Osteoblast (primary cell): ENCODE data around the gene CFAP100. TPM values are rescaled to one million over a fixed set of nuclear protein-coding genes. Genes with fewer than 3 reads are reported as not detected.
A peak's percentile ranks its signal among the peaks of the same experiment; 100 is the strongest.

ENCODE experiments used
- DNase-seq: peaks from one replicate; pipeline ENCODE4 v3.0.0; 2011; ENCODE audit warnings: low spot score, mixed read lengths; ENCODE audit not compliant: insufficient read length; ENCODE audit errors: missing footprints
- H2AFZ ChIP-seq: 2 replicates; pipeline ENCODE4 v1.6.0; 2011; ENCODE audit warnings: mild to moderate bottlenecking, low read length
- H3K27ac ChIP-seq: 2 replicates; pipeline ENCODE4 v1.5.1; 2011; ENCODE audit warnings: mild to moderate bottlenecking, low read depth, low read length, moderate library complexity
- H3K27me3 ChIP-seq: 2 replicates; pipeline ENCODE4 v1.6.0; 2012; ENCODE audit warnings: mild to moderate bottlenecking, control low read depth, inconsistent platforms, low read length, moderate library complexity; ENCODE audit not compliant: insufficient read depth
- H3K36me3 ChIP-seq: 2 replicates; pipeline ENCODE4 v1.5.1; 2011; ENCODE audit warnings: mild to moderate bottlenecking, low read length, control low read depth, moderate library complexity; ENCODE audit not compliant: insufficient read depth
- H3K4me1 ChIP-seq: 2 replicates; pipeline ENCODE4 v1.5.1; 2011; ENCODE audit warnings: mild to moderate bottlenecking, low read length, control low read depth, moderate library complexity; ENCODE audit not compliant: insufficient read depth
- H3K4me2 ChIP-seq: 2 replicates; pipeline ENCODE4 v1.6.0; 2011; ENCODE audit warnings: mild to moderate bottlenecking, low read length; ENCODE audit not compliant: insufficient read depth
- H3K4me3 ChIP-seq: fragments of 200-600 bp; sonication (generic); 3 replicates; pipeline ENCODE4 v1.5.1; 2012; ENCODE audit warnings: mild to moderate bottlenecking, low read length, inconsistent platforms; ENCODE audit not compliant: insufficient read depth
- H3K79me2 ChIP-seq: 2 replicates; pipeline ENCODE4 v1.6.0; 2012; ENCODE audit warnings: mild to moderate bottlenecking, low read length, control low read depth, inconsistent platforms; ENCODE audit not compliant: insufficient read depth
- H3K9me3 ChIP-seq: 2 replicates; pipeline ENCODE4 v1.5.1; 2011; ENCODE audit warnings: low read depth, low read length, control low read depth
- H4K20me1 ChIP-seq: 2 replicates; pipeline ENCODE4 v1.6.0; 2012; ENCODE audit warnings: mild to moderate bottlenecking, low read length, control low read depth; ENCODE audit not compliant: insufficient read depth
- total RNA-seq: library from RNA; depleted of rRNA; stranded (reverse); fragments of >200 nt; gene quantifications from 2 replicates; pipeline ENCODE4 v1.2.3, GENCODE V29; 2012
- TF ChIP-seq, protein P1 (sequence below): IDR thresholded peaks from 2 replicates; pipeline ENCODE4 v1.5.1; 2011; ENCODE audit warnings: mild to moderate bottlenecking, low read depth, low read length, moderate library complexity; ENCODE audit errors: extremely low read depth

The CFAP100 gene
- total RNA-seq, 1 donor, result not detected

DNA sequence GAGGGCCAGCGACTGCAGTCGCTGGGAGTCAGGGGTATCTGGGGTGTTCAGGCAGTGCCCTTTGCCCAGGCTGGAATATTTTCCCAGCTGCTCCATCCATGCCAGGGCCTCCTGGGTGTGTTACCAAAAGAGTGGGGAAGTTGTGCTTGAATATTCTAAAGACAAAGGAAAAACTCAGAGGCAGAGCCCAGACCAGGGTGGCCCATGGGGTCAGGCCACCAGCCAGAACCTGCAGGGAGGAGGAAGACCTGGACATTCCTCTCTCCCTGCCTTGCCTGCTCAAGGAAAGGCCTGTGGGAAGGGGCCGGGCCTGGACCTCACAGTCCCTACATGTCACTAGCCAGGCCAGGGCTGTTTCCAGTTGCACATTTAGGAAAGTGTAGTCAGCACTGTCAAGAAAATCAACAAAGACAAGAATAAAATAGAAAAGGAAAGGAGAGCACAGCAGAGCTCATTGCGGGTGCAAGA, 21.5 kb upstream of the CFAP100 start:
- Histone ChIP-seq H2AFZ (no peak overlapping the region), H3K79me2 (no peaks in the 10 kb centered on the region), H3K9me3 (no peaks in the 10 kb centered on the region), H3K4me3 (no peak overlapping the region), H3K36me3 (no peaks in the 10 kb centered on the region), H3K4me2 (no peak overlapping the region), H3K4me1 (no peaks in the 10 kb centered on the region), H4K20me1 (no peaks in the 10 kb centered on the region), H3K27ac (no peak overlapping the region), H3K27me3 (peaks cover 2% of the 10 kb centered on the region)
- TF ChIP-seq, protein P1, sequence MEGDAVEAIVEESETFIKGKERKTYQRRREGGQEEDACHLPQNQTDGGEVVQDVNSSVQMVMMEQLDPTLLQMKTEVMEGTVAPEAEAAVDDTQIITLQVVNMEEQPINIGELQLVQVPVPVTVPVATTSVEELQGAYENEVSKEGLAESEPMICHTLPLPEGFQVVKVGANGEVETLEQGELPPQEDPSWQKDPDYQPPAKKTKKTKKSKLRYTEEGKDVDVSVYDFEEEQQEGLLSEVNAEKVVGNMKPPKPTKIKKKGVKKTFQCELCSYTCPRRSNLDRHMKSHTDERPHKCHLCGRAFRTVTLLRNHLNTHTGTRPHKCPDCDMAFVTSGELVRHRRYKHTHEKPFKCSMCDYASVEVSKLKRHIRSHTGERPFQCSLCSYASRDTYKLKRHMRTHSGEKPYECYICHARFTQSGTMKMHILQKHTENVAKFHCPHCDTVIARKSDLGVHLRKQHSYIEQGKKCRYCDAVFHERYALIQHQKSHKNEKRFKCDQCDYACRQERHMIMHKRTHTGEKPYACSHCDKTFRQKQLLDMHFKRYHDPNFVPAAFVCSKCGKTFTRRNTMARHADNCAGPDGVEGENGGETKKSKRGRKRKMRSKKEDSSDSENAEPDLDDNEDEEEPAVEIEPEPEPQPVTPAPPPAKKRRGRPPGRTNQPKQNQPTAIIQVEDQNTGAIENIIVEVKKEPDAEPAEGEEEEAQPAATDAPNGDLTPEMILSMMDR, result no peak
- peak; percentile 56 for DNase-seq

- H3K79me2 ChIP-seq, result no peaks in the 10 kb centered on the region
- DNase-seq, result peak; percentile 80
- no peak overlapping the region for H2AFZ ChIP-seq
- no peaks in the 10 kb centered on the region for H4K20me1 ChIP-seq
- H3K36me3 ChIP-seq, result no peaks in the 10 kb centered on the region
- no peaks in the 10 kb centered on the region for H3K9me3 ChIP-seq
- no peak overlapping the region for H3K4me2 ChIP-seq
- H3K4me1 ChIP-seq, result no peaks in the 10 kb centered on the region
- peaks cover 8% of the 10 kb centered on the region for H3K27me3 ChIP-seq
- no peak overlapping the region for H3K4me3 ChIP-seq
- H3K27ac ChIP-seq, result no peak overlapping the region
- TF ChIP-seq, protein P1, result no peak
Observed at GRCh38 chr3:126373682-126374601, 20.8 kb upstream of the CFAP100 start.

GRCh38 chr3:126375835-126376331, 18.8 kb upstream of the CFAP100 start:
- Histone ChIP-seq H3K4me2 (no peak overlapping the region), H3K27ac (no peak overlapping the region)

More at GRCh38 chr3:126375835-126376331, 18.8 kb upstream of the CFAP100 start:
- TF ChIP-seq, protein P1, result no peak
- H3K4me1 ChIP-seq, result no peaks in the 10 kb centered on the region
- no peaks in the 10 kb centered on the region for H4K20me1 ChIP-seq
- H3K9me3 ChIP-seq, result no peaks in the 10 kb centered on the region
- peaks cover 16% of the 10 kb centered on the region for H3K27me3 ChIP-seq
- no peak overlapping the region for H2AFZ ChIP-seq
- no peak overlapping the region for H3K4me3 ChIP-seq
- no peaks in the 10 kb centered on the region for H3K36me3 ChIP-seq
- DNase-seq, result no peak
- H3K79me2 ChIP-seq, result no peaks in the 10 kb centered on the region
